SK-N-SH (cell line): ENCODE measurements around the gene TBCC.

ENCODE experiments used
- CHD2 ChIP-seq: fragments of 150-350 bp; IDR thresholded peaks from 2 replicates; pipeline ENCODE4 v1.6.1; 2018; ENCODE audit warnings: low read length; ENCODE audit not compliant: partially characterized antibody
- CTCF ChIP-seq: fragments of 200-600 bp; sonication (generic); IDR thresholded peaks from 2 replicates; pipeline ENCODE4 v1.6.1; 2017; ENCODE audit warnings: antibody characterized with exemption, mild to moderate bottlenecking, moderate library complexity
- EP300 ChIP-seq, 2 experiments: IDR thresholded peaks; 2 replicates each; pipeline versions ENCODE4 v1.4.0 to v1.6.1; 2012; ENCODE audit warnings: borderline replicate concordance in 1 of 2, low read depth in 1 of 2, low read length in 1 of 2
- EZH2phosphoT487 ChIP-seq: fragments of 200-600 bp; sonication (generic); IDR thresholded peaks from 2 replicates; pipeline ENCODE4 v1.6.1; 2017; ENCODE audit warnings: low read depth, mixed run types, mild to moderate bottlenecking, antibody characterized with exemption, moderate library complexity, borderline replicate concordance
- GATA2 ChIP-seq: sonication (generic); formaldehyde crosslinking; IDR thresholded peaks from 2 replicates; pipeline ENCODE4 v1.5.0; 2020; ENCODE audit warnings: mild to moderate bottlenecking, missing genetic modification reagents
- MAX ChIP-seq: IDR thresholded peaks from 2 replicates; pipeline ENCODE4 v1.4.0; 2012; ENCODE audit warnings: low read depth
- RFX5 ChIP-seq: IDR thresholded peaks from 2 replicates; pipeline ENCODE4 v1.6.1; 2012; ENCODE audit warnings: mild to moderate bottlenecking, improper control_type of control experiment, low read length
- SIN3A ChIP-seq: IDR thresholded peaks from 2 replicates; pipeline ENCODE4 v1.6.1; 2012; ENCODE audit warnings: low read depth, mild to moderate bottlenecking, low read length, moderate library complexity, borderline replicate concordance
- SMC3 ChIP-seq: IDR thresholded peaks from 2 replicates; pipeline ENCODE4 v1.6.1; 2012; ENCODE audit warnings: low read depth, low read length, improper control_type of control experiment
- TAF1 ChIP-seq: IDR thresholded peaks from 2 replicates; pipeline ENCODE4 v1.6.1; 2012; ENCODE audit warnings: low read depth, mild to moderate bottlenecking, low read length, moderate library complexity, borderline replicate concordance

GRCh38 chr6:42774201-42774600, 28.3 kb upstream of the TBCC start:
- TF ChIP-seq EZH2phosphoT487: no peak
- no peak for TF ChIP-seq GATA2 (CRISPR knock-in tag)
- no peak for TF ChIP-seq CTCF
- no peak for TF ChIP-seq EP300 (IDR thresholded peaks at IDR 0.05; ENCODE audit: borderline replicate concordance in 1 of 2, low read depth in 1 of 2, low read length in 1 of 2)
- TF ChIP-seq SMC3: no peak
- no peak for TF ChIP-seq TAF1
- no peak for TF ChIP-seq RFX5
- TF ChIP-seq MAX: no peak
- no peak for TF ChIP-seq CHD2
- no peak for TF ChIP-seq SIN3A
